RKO (cell line): ENCODE measurements around the gene INSIG2.
"Not testable (repeated sequence)": the region's sequence is repeated elsewhere in the genome, so short reads cannot be mapped to it uniquely, and the experiment has no call there.

Experiments used
- DNase-seq: peaks from one replicate; pipeline ENCODE4 v3.0.0-alpha.2; 2016; ENCODE audit warnings: low spot score

The INSIG2 gene

GRCh38 chr2:118061135-118061955 is 26.9 kb upstream of the INSIG2 start:
- peak; percentile 56 for DNase-seq

- no peak for DNase-seq
These were observed 26.2 kb upstream of the INSIG2 start for GRCh38 chr2:118062048-118062447.

GRCh38 chr2:118062669-118063068 is 25.6 kb upstream of the INSIG2 start:
- no peak for DNase-seq

- no peak for DNase-seq
These were observed 23.1 kb upstream of the INSIG2 start for GRCh38 chr2:118065015-118065706.

GRCh38 chr2:118065921-118066511 is 22.3 kb upstream of the INSIG2 start:
- no peak for DNase-seq

- DNase-seq: no peak
These were observed 10.5 kb upstream of the INSIG2 start for GRCh38 chr2:118077636-118078247.

- no peak for DNase-seq
These were observed 9.5 kb upstream of the INSIG2 start for GRCh38 chr2:118078734-118079133.

- DNase-seq: no peak
These were observed 3.7 kb upstream of the INSIG2 start for GRCh38 chr2:118084491-118085089.

- no peak for DNase-seq
These were observed 2.9 kb upstream of the INSIG2 start for GRCh38 chr2:118085173-118086023.

GRCh38 chr2:118086024-118086633 is 2.1 kb upstream of the INSIG2 start:
- no peak for DNase-seq

- DNase-seq: peak; percentile 78
These were observed 999 bp downstream of the INSIG2 start for GRCh38 chr2:118089139-118089800.

GRCh38 chr2:118090387-118091139 is 2.3 kb downstream of the INSIG2 start:
- DNase-seq: no peak

GRCh38 chr2:118091140-118091478 is 2.8 kb downstream of the INSIG2 start:
- DNase-seq: no peak

GRCh38 chr2:118091631-118092030 is 3.4 kb downstream of the INSIG2 start:
- DNase-seq: no peak

GRCh38 chr2:118094102-118094501 is 5.8 kb downstream of the INSIG2 start:
- DNase-seq: not testable (repeated sequence)

- DNase-seq: no peak
These were observed 6.2 kb downstream of the INSIG2 start for GRCh38 chr2:118094503-118094902.

- DNase-seq: no peak
These were observed 7.3 kb downstream of the INSIG2 start for GRCh38 chr2:118095610-118096009.

- DNase-seq: no peak
These were observed 9.4 kb downstream of the INSIG2 start for GRCh38 chr2:118097657-118098056.

- DNase-seq: no peak
These were observed 10.2 kb downstream of the INSIG2 start for GRCh38 chr2:118098307-118099030.
